B cell (primary cell): Measurements from ENCODE around the gene TEAD1.

Experiments
- CTCF ChIP-seq: fragments of 200-600 bp; IDR thresholded peaks from one replicate; pipeline ENCODE4 v1.8.0; 2022; ENCODE audit warnings: antibody characterized with exemption, mild to moderate bottlenecking
- EZH2 ChIP-seq: IDR thresholded peaks from 2 replicates; pipeline ENCODE4 v1.6.1; 2012; ENCODE audit warnings: borderline replicate concordance, low read depth, mild to moderate bottlenecking, moderate library complexity, low read length; ENCODE audit not compliant: insufficient read depth, poor library complexity, severe bottlenecking

- TF ChIP-seq CTCF (no peak), EZH2 (no peak)
These were observed 48.7 kb upstream of the TEAD1 start for GRCh38 chr11:12625438-12626071.
